Neutrophil (primary cell): ENCODE data around the gene FAM234B.
A peak's percentile ranks its signal among the peaks of the same experiment; 100 is the strongest.

Experiments
- H3K27ac ChIP-seq: fragments of 200-600 bp; sonication (generic); 2 replicates; pipeline ENCODE4 v1.5.1; 2016; ENCODE audit warnings: mild to moderate bottlenecking, moderate library complexity
- H3K27me3 ChIP-seq: fragments of 200-600 bp; sonication (generic); 2 replicates; pipeline ENCODE4 v1.6.0; 2016; ENCODE audit warnings: mild to moderate bottlenecking
- H3K36me3 ChIP-seq: fragments of 200-600 bp; sonication (generic); 2 replicates; pipeline ENCODE4 v1.5.1; 2017
- H3K4me1 ChIP-seq, 2 experiments: fragments of 200-600 bp in 1 of 2; sonication (generic) in 1 of 2; 1 replicate in 1 of 2; 2 replicates in 1 of 2; pipeline versions ENCODE4 v1.5.1 to v1.6.1; 2013 to 2016; ENCODE audit warnings: low read depth in 1 of 2, low read length in 1 of 2, mild to moderate bottlenecking in 1 of 2, moderate library complexity in 1 of 2; ENCODE audit not compliant: control insufficient read depth in 1 of 2, insufficient read depth in 1 of 2
- H3K4me3 ChIP-seq, 2 experiments: fragments of 200-600 bp in 1 of 2; sonication (generic) in 1 of 2; 1 replicate in 1 of 2; 2 replicates in 1 of 2; pipeline ENCODE4 v1.5.1; 2013 to 2016; ENCODE audit warnings: low read depth in 1 of 2, low read length in 1 of 2, mild to moderate bottlenecking in 1 of 2, moderate library complexity in 1 of 2
- H3K9me3 ChIP-seq: fragments of 200-600 bp; sonication (generic); 2 replicates; pipeline ENCODE4 v1.5.1; 2016
- TF ChIP-seq, protein P1 (sequence below): fragments of 200-600 bp; sonication (generic); IDR thresholded peaks from 2 replicates; pipeline ENCODE4 v1.5.1; 2016; ENCODE audit warnings: antibody characterized with exemption

The FAM234B gene

GRCh38 chr12:13039328-13039956 lies 4.7 kb upstream of the FAM234B start:
- TF ChIP-seq, protein P1, sequence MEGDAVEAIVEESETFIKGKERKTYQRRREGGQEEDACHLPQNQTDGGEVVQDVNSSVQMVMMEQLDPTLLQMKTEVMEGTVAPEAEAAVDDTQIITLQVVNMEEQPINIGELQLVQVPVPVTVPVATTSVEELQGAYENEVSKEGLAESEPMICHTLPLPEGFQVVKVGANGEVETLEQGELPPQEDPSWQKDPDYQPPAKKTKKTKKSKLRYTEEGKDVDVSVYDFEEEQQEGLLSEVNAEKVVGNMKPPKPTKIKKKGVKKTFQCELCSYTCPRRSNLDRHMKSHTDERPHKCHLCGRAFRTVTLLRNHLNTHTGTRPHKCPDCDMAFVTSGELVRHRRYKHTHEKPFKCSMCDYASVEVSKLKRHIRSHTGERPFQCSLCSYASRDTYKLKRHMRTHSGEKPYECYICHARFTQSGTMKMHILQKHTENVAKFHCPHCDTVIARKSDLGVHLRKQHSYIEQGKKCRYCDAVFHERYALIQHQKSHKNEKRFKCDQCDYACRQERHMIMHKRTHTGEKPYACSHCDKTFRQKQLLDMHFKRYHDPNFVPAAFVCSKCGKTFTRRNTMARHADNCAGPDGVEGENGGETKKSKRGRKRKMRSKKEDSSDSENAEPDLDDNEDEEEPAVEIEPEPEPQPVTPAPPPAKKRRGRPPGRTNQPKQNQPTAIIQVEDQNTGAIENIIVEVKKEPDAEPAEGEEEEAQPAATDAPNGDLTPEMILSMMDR, result no peak
- no peak overlapping the region for H3K4me3 ChIP-seq
- no peak overlapping the region for H3K27ac ChIP-seq
- no peaks in the 10 kb centered on the region for H3K9me3 ChIP-seq
- H3K27me3 ChIP-seq, result peaks cover 11% of the 10 kb centered on the region
- H3K4me1 ChIP-seq, result peaks cover 5 to 6% of the 10 kb centered on the region in 2 experiments
- H3K36me3 ChIP-seq, result no peaks in the 10 kb centered on the region

DNA sequence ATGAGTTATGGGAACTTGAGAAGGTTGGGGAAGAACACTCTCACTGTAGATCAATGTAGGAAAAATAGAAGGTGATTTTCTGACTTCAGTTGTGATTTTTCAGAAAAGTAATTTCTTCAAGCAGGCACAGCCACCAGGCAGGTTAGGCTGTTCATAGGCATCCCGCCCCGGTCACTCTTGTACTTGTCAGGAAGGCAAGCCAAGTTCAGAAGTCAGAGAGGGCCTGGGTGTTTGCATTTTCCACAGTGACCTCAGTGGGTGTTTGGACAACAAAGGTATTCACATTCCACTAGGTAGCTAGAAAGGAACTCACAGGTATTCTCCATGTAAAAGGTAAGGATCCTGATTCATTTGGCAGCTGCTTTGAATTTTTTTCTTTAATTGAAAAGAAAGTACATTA lies 3.0 kb upstream of the FAM234B start:
- Histone ChIP-seq H3K27ac (no peak overlapping the region), H3K9me3 (no peaks in the 10 kb centered on the region), H3K27me3 (peaks cover 19% of the 10 kb centered on the region), H3K4me1 (peaks cover 5 to 10% of the 10 kb centered on the region in 2 experiments), H3K36me3 (no peaks in the 10 kb centered on the region), H3K4me3 (no peak overlapping the region)
- TF ChIP-seq, protein P1, result no peak

DNA sequence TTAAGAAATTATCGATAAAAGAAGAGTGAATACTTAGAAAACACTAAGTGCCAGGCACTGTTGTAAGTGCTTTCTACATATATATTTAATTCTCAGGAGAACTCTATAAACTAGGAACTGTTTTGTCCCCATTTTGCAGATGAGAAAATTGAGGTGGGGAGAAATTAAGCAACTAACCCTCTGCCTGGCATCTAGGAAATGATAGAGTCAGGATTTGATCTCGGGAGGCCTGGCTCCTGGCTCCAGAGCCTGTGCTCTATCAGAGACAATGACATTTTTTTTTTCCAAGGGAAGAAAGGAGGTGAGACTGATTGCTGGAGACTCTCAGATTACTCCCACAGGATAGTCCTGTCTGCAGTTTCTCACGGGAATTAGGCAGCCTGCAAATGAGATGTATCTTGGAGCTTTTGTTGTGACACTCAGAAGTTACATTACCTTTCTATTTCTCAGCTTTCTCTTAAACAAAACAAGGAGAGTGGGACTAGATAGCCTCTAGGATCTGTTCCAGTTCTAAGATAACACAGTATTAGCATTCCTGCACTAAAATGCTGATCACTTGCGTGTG lies 1.4 kb upstream of the FAM234B start:
- TF ChIP-seq, protein P1, result no peak
- Histone ChIP-seq H3K36me3 (no peaks in the 10 kb centered on the region), H3K27me3 (peaks cover 19% of the 10 kb centered on the region), H3K4me3 (no peak overlapping the region), H3K27ac (no peak overlapping the region), H3K9me3 (no peaks in the 10 kb centered on the region), H3K4me1 (peaks cover 5 to 10% of the 10 kb centered on the region in 2 experiments)

DNA sequence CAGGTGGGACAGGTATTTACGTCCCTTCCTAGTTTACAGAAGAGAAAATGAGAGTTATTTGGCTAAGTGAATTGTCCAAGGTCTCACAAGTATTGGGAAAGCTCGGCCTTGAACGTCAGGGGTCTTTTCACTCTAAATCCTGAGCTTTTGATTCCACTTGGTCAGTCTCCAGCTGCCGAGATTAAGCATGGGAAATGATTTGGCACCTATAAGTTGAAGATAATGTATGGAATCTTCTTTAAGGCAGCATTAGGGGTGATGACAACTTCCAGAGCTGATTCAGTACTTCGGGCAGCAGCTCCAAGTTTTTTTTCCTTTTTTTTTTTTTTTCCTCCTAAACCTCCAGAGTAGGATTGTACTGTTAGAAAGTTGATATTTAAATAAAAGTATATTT lies 722 bp downstream of the FAM234B start:
- no peaks in the 10 kb centered on the region for H3K9me3 ChIP-seq
- no peaks in the 10 kb centered on the region for H3K36me3 ChIP-seq
- H3K4me1 ChIP-seq, result peaks cover 5 to 10% of the 10 kb centered on the region in 2 experiments
- peak overlapping the region; percentile 76 to 81 for H3K4me3 ChIP-seq
- H3K27ac ChIP-seq, result no peak overlapping the region
- TF ChIP-seq, protein P1, result no peak
- H3K27me3 ChIP-seq, result peaks cover 19% of the 10 kb centered on the region

- H3K9me3 ChIP-seq, result no peaks in the 10 kb centered on the region
- peaks cover 19% of the 10 kb centered on the region for H3K27me3 ChIP-seq
- no peak overlapping the region for H3K27ac ChIP-seq
- no peaks in the 10 kb centered on the region for H3K36me3 ChIP-seq
- H3K4me1 ChIP-seq, result peaks cover 5 to 10% of the 10 kb centered on the region in 2 experiments
- TF ChIP-seq, protein P1, result no peak
- H3K4me3 ChIP-seq, result no peak overlapping the region
These were observed 1.6 kb downstream of the FAM234B start for GRCh38 chr12:13045816-13046215.
